KMS-11 (cell line): Measurements from ENCODE around the gene RRAGD.

Experiments used
- H2AFZ ChIP-seq: fragments of 200-600 bp; sonication (generic); 2 replicates; pipeline ENCODE4 v1.6.1; 2016; ENCODE audit warnings: antibody characterized with exemption, mixed run types, low read depth
- H3K27ac ChIP-seq: fragments of 200-600 bp; sonication (generic); 2 replicates; pipeline ENCODE4 v1.6.1; 2016; ENCODE audit warnings: mild to moderate bottlenecking, mixed run types
- H3K27me3 ChIP-seq: fragments of 200-600 bp; sonication (generic); 2 replicates; pipeline ENCODE4 v1.6.1; 2017; ENCODE audit warnings: mild to moderate bottlenecking, low read depth, mixed run types, moderate library complexity; ENCODE audit not compliant: insufficient read depth
- H3K36me3 ChIP-seq: fragments of 200-600 bp; sonication (generic); 2 replicates; pipeline ENCODE4 v1.6.1; 2017; ENCODE audit warnings: mild to moderate bottlenecking, mixed run types; ENCODE audit not compliant: insufficient read depth
- H3K4me1 ChIP-seq: fragments of 200-600 bp; sonication (generic); 2 replicates; pipeline ENCODE4 v1.6.1; 2016; ENCODE audit warnings: mild to moderate bottlenecking, low read depth, mixed run types; ENCODE audit not compliant: poor library complexity, severe bottlenecking
- H3K4me2 ChIP-seq: fragments of 200-600 bp; sonication (generic); 2 replicates; pipeline ENCODE4 v1.7.0; 2016; ENCODE audit warnings: mild to moderate bottlenecking, mixed run types
- H3K4me3 ChIP-seq: fragments of 200-600 bp; sonication (generic); IDR thresholded peaks from 2 replicates; pipeline ENCODE4 v1.6.1; 2017; ENCODE audit warnings: low read depth, low read length, mixed read lengths; ENCODE audit not compliant: insufficient read depth
- H3K79me2 ChIP-seq: fragments of 200-600 bp; sonication (generic); 2 replicates; pipeline ENCODE4 v1.6.1; 2016; ENCODE audit warnings: low read depth, mixed run types; ENCODE audit not compliant: insufficient read depth
- H3K9ac ChIP-seq: fragments of 200-600 bp; sonication (generic); 2 replicates; pipeline ENCODE4 v1.6.1; 2016; ENCODE audit warnings: mild to moderate bottlenecking, mixed run types
- H4K20me1 ChIP-seq: fragments of 200-600 bp; sonication (generic); 2 replicates; pipeline ENCODE4 v1.6.1; 2016; ENCODE audit warnings: mild to moderate bottlenecking, mixed run types; ENCODE audit not compliant: insufficient read depth
- TF ChIP-seq, protein P1 (sequence below): fragments of 200-600 bp; sonication (generic); conservative IDR thresholded peaks from 2 replicates; pipeline ENCODE4 v1.6.1; 2017; ENCODE audit warnings: low read depth, mild to moderate bottlenecking, antibody characterized with exemption, low read length, moderate library complexity, mixed read lengths

The RRAGD gene

DNA sequence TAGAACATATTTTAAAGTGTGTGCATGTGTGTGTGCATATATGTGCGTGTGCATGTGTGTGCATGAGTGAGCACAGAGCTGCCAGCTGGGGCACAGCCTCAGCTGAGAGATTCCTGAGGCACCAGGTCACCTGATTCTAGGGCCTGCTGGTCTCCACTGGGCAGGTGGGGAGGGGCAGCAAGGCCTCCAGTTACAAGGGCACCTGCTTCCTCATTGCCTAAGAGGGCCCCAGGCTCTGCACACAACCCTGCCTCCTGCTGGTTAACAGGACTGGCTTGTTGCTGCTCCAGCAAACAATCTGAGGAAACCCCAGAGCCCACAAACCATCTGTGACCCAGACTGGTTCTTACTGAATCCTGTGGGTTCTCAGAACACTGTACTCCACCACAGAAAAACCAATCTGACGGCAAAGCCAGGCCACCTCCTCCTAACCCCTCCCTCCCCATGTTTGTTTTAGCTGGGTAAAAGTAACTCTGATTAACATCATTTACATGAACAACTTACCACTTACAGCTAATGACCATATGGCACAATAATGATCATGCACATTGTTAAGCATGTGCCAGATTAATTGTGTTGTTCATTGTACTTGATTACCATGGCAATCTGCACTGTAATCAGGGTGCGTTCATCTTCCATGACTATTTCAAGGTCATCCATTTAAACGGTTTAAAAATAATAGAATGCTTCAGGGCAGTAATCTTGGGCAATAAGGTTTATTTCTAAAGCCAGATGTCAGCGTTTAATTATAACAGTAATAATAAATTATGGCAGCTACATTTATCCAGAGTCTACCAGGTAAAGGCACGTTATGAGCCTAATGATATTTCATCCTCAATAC, 36.4 kb downstream of the RRAGD start:
- Histone ChIP-seq H3K4me3 (no peak overlapping the region), H3K4me1 (peaks cover 74% of the 10 kb centered on the region), H3K4me2 (peak overlapping the region; percentile 73), H2AFZ (no peak overlapping the region), H3K9ac (peak overlapping the region; percentile 25; the same call in 1 of the 2 replicates), H4K20me1 (no peaks in the 10 kb centered on the region), H3K79me2 (no peaks in the 10 kb centered on the region), H3K36me3 (no peaks in the 10 kb centered on the region), H3K27ac (peak overlapping the region; percentile 50), H3K27me3 (no peaks in the 10 kb centered on the region)
- TF ChIP-seq, protein P1, sequence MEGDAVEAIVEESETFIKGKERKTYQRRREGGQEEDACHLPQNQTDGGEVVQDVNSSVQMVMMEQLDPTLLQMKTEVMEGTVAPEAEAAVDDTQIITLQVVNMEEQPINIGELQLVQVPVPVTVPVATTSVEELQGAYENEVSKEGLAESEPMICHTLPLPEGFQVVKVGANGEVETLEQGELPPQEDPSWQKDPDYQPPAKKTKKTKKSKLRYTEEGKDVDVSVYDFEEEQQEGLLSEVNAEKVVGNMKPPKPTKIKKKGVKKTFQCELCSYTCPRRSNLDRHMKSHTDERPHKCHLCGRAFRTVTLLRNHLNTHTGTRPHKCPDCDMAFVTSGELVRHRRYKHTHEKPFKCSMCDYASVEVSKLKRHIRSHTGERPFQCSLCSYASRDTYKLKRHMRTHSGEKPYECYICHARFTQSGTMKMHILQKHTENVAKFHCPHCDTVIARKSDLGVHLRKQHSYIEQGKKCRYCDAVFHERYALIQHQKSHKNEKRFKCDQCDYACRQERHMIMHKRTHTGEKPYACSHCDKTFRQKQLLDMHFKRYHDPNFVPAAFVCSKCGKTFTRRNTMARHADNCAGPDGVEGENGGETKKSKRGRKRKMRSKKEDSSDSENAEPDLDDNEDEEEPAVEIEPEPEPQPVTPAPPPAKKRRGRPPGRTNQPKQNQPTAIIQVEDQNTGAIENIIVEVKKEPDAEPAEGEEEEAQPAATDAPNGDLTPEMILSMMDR = peak; percentile 47; the same call in 1 of the 2 replicates

DNA sequence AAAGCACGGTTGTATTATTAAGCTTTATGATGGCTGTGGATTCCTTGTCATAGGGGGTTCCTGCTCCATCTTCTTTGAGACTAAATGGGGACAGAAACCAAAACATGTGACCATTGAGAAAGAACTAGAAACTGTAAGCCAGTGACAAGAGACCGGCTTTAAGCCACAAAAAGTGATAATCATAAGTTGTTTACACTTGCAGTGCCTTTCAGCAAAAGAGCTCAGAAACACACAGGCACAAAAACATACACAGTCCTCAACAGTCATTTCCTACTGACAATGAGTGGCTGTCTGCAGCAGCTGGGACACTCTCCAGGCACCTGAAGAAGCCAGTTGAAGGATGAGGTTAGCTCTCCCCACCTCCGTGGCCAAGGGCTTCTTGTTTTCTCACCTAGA, 39.6 kb downstream of the RRAGD start:
- Histone ChIP-seq H3K4me3 (no peak overlapping the region), H3K27ac (peak overlapping the region; percentile 73), H3K4me1 (peaks cover 98% of the 10 kb centered on the region), H3K9ac (peak overlapping the region; percentile 16; the same call in 1 of the 2 replicates), H2AFZ (peak overlapping the region; percentile 15), H3K27me3 (no peaks in the 10 kb centered on the region), H3K36me3 (no peaks in the 10 kb centered on the region), H4K20me1 (no peaks in the 10 kb centered on the region), H3K79me2 (no peaks in the 10 kb centered on the region), H3K4me2 (peak overlapping the region; percentile 39)
- TF ChIP-seq, protein P1 = no peak

DNA sequence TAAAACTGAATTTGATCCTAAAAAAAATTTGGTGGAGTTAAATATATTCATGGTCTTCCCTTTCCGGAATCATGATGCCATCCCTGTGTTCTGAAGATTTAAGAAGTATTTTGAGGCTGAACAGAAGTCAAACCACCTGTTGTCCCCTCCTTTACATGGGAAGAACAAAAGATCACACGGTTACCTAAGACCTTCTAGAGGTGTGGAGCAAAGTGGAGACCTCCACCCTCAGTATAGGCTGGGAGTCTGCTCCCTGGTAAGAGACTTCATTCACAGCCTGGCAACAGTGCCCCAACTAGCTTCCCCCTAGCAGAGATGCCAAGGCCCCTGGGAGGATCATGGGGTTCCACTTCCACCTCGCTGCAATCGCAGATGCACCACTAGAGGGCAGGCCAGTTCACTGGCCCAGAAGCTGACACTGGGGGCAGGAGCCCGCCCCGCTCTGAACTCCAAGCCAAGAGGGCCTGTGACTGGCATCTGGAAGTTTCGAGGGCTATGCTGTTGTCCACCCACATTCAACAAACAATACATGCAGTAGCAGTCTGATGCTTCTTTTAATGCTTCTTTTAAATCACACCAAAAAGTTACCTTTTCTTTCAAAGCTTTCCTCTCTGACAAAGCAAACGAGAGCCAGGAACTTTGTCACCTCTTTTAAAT, 40.1 kb downstream of the RRAGD start:
- H3K4me2 ChIP-seq = peak overlapping the region; percentile 39
- no peaks in the 10 kb centered on the region for H3K27me3 ChIP-seq
- H2AFZ ChIP-seq = peak overlapping the region; percentile 15
- no peaks in the 10 kb centered on the region for H4K20me1 ChIP-seq
- no peaks in the 10 kb centered on the region for H3K36me3 ChIP-seq
- peaks cover 95% of the 10 kb centered on the region for H3K4me1 ChIP-seq
- TF ChIP-seq, protein P1 = peak; percentile 89
- no peak overlapping the region for H3K4me3 ChIP-seq
- H3K9ac ChIP-seq = peak overlapping the region; percentile 16; the same call in 1 of the 2 replicates
- H3K79me2 ChIP-seq = no peaks in the 10 kb centered on the region
- H3K27ac ChIP-seq = peak overlapping the region; percentile 73

DNA sequence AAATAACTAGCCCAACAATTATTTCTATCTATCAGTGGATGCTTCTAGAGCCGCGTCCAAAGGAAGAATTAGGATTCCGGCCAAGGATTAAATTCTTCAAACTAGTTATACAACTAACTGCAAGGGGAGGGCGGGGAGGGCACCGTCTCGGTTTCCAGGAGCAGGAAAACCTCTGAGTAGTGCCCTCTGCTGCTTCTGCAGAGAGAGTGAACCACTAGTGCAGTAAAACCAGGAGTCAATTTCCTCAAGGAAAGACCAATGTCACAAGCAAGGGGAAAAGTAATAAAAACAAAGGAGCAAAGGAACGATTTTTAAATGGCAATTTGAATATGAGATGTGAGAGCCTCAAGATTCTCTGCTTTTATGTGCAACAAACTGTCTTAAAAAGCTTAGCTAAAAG, 43.1 kb downstream of the RRAGD start:
- H3K4me1 ChIP-seq = peaks cover 88% of the 10 kb centered on the region
- H3K79me2 ChIP-seq = no peaks in the 10 kb centered on the region
- H3K27ac ChIP-seq = no peak overlapping the region; the same call in 1 of the 2 replicates
- H3K36me3 ChIP-seq = no peaks in the 10 kb centered on the region
- TF ChIP-seq, protein P1 = no peak
- no peak overlapping the region for H3K4me3 ChIP-seq
- no peak overlapping the region for H3K9ac ChIP-seq
- no peaks in the 10 kb centered on the region for H3K27me3 ChIP-seq
- H4K20me1 ChIP-seq = no peaks in the 10 kb centered on the region
- H2AFZ ChIP-seq = no peak overlapping the region
- peak overlapping the region; percentile 24 for H3K4me2 ChIP-seq
